OCI-LY1 (cell line): ENCODE data around the gene CASP10.

Experiments
- H2AFZ ChIP-seq: fragments of 200-600 bp; sonication (generic), shearing (Covaris generic); 2 replicates; pipeline ENCODE4 v1.6.0; 2014; ENCODE audit warnings: antibody characterized with exemption, mild to moderate bottlenecking, low read length
- H3F3A ChIP-seq: fragments of 200-600 bp; sonication (generic), shearing (Covaris generic); 2 replicates; pipeline ENCODE4 v1.6.0; 2014; ENCODE audit warnings: mild to moderate bottlenecking, antibody characterized with exemption, low read length, moderate library complexity; ENCODE audit not compliant: insufficient read depth
- H3K27ac ChIP-seq: fragments of 200-600 bp; sonication (generic); 2 replicates; pipeline ENCODE4 v1.5.1; 2014; ENCODE audit warnings: low read length, mixed run types, mild to moderate bottlenecking, low read depth; ENCODE audit not compliant: poor library complexity, severe bottlenecking
- H3K27me3 ChIP-seq: fragments of 200-600 bp; sonication (generic); 2 replicates; pipeline ENCODE4 v1.6.0; 2014; ENCODE audit warnings: antibody characterized with exemption, mild to moderate bottlenecking, low read length, moderate library complexity; ENCODE audit not compliant: insufficient read depth
- H3K36me3 ChIP-seq: fragments of 200-600 bp; sonication (generic); 2 replicates; pipeline ENCODE4 v1.6.1; 2014; ENCODE audit warnings: mild to moderate bottlenecking, antibody characterized with exemption, low read length, moderate library complexity, mixed read lengths; ENCODE audit not compliant: insufficient read depth
- H3K4me1 ChIP-seq: fragments of 200-600 bp; sonication (generic); 2 replicates; pipeline ENCODE4 v1.5.1; 2014; ENCODE audit warnings: mild to moderate bottlenecking, low read length, moderate library complexity; ENCODE audit not compliant: insufficient read depth, severe bottlenecking
- H3K4me2 ChIP-seq: fragments of 200-600 bp; sonication (generic), shearing (Covaris generic); 2 replicates; pipeline ENCODE4 v1.6.1; 2014; ENCODE audit warnings: low read length
- H3K4me3 ChIP-seq: fragments of 200-600 bp; sonication (generic); 2 replicates; pipeline ENCODE4 v1.5.1; 2014; ENCODE audit warnings: low read length, low read depth, mild to moderate bottlenecking, mixed read lengths; ENCODE audit not compliant: poor library complexity, severe bottlenecking
- H3K79me2 ChIP-seq: fragments of 200-600 bp; shearing (Covaris generic); 2 replicates; pipeline ENCODE4 v1.6.1; 2016; ENCODE audit warnings: mixed run types, low read length, mixed read lengths; ENCODE audit not compliant: insufficient read depth
- H3K9ac ChIP-seq: fragments of 200-600 bp; sonication (generic), shearing (Covaris generic); 2 replicates; pipeline ENCODE4 v1.6.1; 2014; ENCODE audit warnings: mild to moderate bottlenecking, low read length, mixed read lengths
- H3K9me2 ChIP-seq: fragments of 200-600 bp; sonication (generic), shearing (Covaris generic); 2 replicates; pipeline ENCODE4 v1.6.1; 2014; ENCODE audit warnings: low read depth, mild to moderate bottlenecking, low read length, mixed read lengths
- H3K9me3 ChIP-seq: fragments of 200-600 bp; shearing (Covaris generic); 2 replicates; pipeline ENCODE4 v1.6.1; 2014; ENCODE audit warnings: low read length, mixed read lengths
- H4K20me1 ChIP-seq: fragments of 200-600 bp; sonication (generic), shearing (Covaris generic); 2 replicates; pipeline ENCODE4 v1.6.0; 2016; ENCODE audit warnings: mild to moderate bottlenecking, low read length; ENCODE audit not compliant: insufficient read depth
- EZH2 ChIP-seq: fragments of 200-600 bp; sonication (generic), shearing (Covaris generic); IDR thresholded peaks from 2 replicates; pipeline ENCODE4 v1.8.0; 2017; ENCODE audit warnings: borderline replicate concordance, mixed run types, mild to moderate bottlenecking, antibody characterized with exemption, low read length, moderate library complexity, mixed read lengths
- TF ChIP-seq, protein P1 (sequence below): fragments of 200-600 bp; sonication (generic), shearing (Covaris generic); IDR thresholded peaks from 2 replicates; pipeline ENCODE4 v1.5.1; 2017; ENCODE audit warnings: mild to moderate bottlenecking, antibody characterized with exemption, low read length, moderate library complexity, mixed read lengths

The CASP10 gene

DNA sequence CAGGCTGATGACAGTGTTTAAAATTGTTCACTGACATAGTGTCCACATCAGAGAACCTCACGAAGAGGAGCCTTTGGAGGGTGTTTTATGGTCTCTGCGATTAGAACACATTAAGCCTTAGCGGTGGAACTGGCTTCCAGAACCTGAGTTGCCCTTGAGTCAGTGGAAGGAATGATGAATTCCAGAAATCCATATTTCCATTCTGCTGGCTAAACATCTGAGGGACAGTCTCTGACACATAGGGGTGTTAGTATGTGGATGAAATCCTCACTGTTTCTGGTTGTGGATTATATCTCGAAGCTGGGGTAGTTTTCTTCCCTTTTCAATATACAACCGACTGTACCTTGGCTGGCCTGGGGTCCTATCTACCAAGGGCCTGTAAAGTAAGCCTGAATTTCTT, 4.0 kb downstream of the CASP10 start:
- Histone ChIP-seq H3K9me2 (no peaks in the 10 kb centered on the region), H3K4me1 (peaks cover 13% of the 10 kb centered on the region), H3K4me3 (no peak overlapping the region), H3K36me3 (no peaks in the 10 kb centered on the region; the same call in 1 of the 2 replicates), H2AFZ (no peak overlapping the region), H4K20me1 (no peaks in the 10 kb centered on the region), H3K9ac (no peak overlapping the region), H3K27ac (no peak overlapping the region), H3K27me3 (0 out of 2 replicates have a peak, but pooled peaks cover 4% of the 10 kb centered on the region), H3K4me2 (no peak overlapping the region), H3K9me3 (no peaks in the 10 kb centered on the region), H3K79me2 (no peaks in the 10 kb centered on the region), H3F3A (no peaks in the 10 kb centered on the region)
- TF ChIP-seq, protein P1, sequence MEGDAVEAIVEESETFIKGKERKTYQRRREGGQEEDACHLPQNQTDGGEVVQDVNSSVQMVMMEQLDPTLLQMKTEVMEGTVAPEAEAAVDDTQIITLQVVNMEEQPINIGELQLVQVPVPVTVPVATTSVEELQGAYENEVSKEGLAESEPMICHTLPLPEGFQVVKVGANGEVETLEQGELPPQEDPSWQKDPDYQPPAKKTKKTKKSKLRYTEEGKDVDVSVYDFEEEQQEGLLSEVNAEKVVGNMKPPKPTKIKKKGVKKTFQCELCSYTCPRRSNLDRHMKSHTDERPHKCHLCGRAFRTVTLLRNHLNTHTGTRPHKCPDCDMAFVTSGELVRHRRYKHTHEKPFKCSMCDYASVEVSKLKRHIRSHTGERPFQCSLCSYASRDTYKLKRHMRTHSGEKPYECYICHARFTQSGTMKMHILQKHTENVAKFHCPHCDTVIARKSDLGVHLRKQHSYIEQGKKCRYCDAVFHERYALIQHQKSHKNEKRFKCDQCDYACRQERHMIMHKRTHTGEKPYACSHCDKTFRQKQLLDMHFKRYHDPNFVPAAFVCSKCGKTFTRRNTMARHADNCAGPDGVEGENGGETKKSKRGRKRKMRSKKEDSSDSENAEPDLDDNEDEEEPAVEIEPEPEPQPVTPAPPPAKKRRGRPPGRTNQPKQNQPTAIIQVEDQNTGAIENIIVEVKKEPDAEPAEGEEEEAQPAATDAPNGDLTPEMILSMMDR = no peak
- no peak for TF ChIP-seq EZH2

DNA sequence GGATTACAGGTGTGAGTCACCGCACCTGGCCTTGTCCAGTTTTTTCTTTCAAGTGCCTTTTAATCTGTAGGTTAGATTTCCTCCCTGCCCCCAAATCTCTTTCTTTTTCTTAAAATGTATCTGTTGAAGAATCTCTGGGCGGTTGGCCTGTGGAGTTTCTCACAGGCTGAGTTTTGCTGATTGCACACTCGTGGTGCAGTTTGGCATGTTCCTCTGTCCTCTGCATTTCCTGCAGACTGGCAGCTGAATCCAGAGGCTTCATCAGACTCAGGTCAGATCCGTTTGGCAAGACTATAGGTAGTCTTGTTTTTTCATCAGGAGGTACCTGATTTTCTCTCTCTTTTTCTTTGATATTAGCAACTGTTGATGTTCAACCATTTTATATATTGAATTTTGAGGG, 5.5 kb downstream of the CASP10 start:
- H3K9ac ChIP-seq = no peak overlapping the region
- no peaks in the 10 kb centered on the region for H3K9me2 ChIP-seq
- no peak overlapping the region for H3K4me2 ChIP-seq
- no peak overlapping the region for H3K27ac ChIP-seq
- H3F3A ChIP-seq = no peaks in the 10 kb centered on the region
- 0 out of 2 replicates have a peak, but pooled peaks cover 4% of the 10 kb centered on the region for H3K27me3 ChIP-seq
- peaks cover 1% of the 10 kb centered on the region for H3K4me1 ChIP-seq
- TF ChIP-seq, protein P1 = no peak
- TF ChIP-seq EZH2 = no peak
- no peak overlapping the region for H2AFZ ChIP-seq
- no peaks in the 10 kb centered on the region for H4K20me1 ChIP-seq
- no peaks in the 10 kb centered on the region; the same call in 1 of the 2 replicates for H3K36me3 ChIP-seq
- H3K9me3 ChIP-seq = no peaks in the 10 kb centered on the region
- no peak overlapping the region for H3K4me3 ChIP-seq
- no peaks in the 10 kb centered on the region for H3K79me2 ChIP-seq

- Histone ChIP-seq H3K9me2 (no peaks in the 10 kb centered on the region), H3K9me3 (no peaks in the 10 kb centered on the region), H3F3A (no peaks in the 10 kb centered on the region), H3K79me2 (no peaks in the 10 kb centered on the region), H2AFZ (no peak overlapping the region), H3K4me2 (no peak overlapping the region), H3K36me3 (no peaks in the 10 kb centered on the region; the same call in 1 of the 2 replicates), H4K20me1 (no peaks in the 10 kb centered on the region), H3K4me1 (no peaks in the 10 kb centered on the region), H3K27me3 (peaks cover 13% of the 10 kb centered on the region; the same call in 1 of the 2 replicates), H3K4me3 (no peak overlapping the region), H3K9ac (no peak overlapping the region), H3K27ac (no peak overlapping the region)
- TF ChIP-seq, protein P1 = no peak
- no peak for TF ChIP-seq EZH2
These were observed 8.4 kb downstream of the CASP10 start for GRCh38 chr2:201191132-201191875.
